ENCODE results near the gene THSD7B. TPM values are rescaled to one million over a fixed set of nuclear protein-coding genes. Genes with fewer than 3 reads are reported as not detected.

Gene THSD7B
- total and polyA plus RNA-seq, 2 of the 8 experiments (the other 6 are each of a cell fraction or from before 2014, with no cell fraction given), result 0.60 to 2.9 TPM

DNA sequence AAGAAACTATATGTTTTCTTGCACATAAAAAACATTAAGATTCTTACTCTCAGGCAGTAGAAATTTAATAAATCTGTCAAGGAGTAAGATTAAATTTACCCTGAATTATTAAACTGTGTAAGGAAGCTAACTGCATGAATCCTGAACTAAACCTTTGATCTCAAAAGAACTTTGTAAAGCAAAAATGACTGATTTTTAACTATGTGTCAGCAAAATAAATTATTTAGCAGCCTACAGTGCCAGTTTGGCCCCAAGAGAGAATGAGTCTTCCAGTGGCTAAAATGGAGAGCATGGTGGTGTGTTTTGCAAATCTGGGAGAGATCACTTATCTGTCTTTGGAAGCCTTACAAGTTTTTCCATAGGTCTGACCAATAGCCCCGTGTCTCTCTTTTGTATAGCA lies 190.7 kb downstream of the THSD7B start (continued):
- TF ChIP-seq GABPA (IDR thresholded peaks at IDR 0.05; ENCODE audit: borderline replicate concordance, insufficient read depth, low read length), result no peak
